Astrocyte (in vitro differentiated cells and primary cell): ENCODE results near the gene ENDOV.

Experiments used
- EZH2 ChIP-seq: IDR thresholded peaks from 2 replicates; pipeline ENCODE4 v1.6.1; 2012; ENCODE audit warnings: mild to moderate bottlenecking, low read length, inconsistent platforms; ENCODE audit not compliant: insufficient read depth
- TF ChIP-seq, protein P1 (sequence below): IDR thresholded peaks from 2 replicates; pipeline ENCODE4 v1.5.1; 2011; ENCODE audit warnings: low read depth, mild to moderate bottlenecking, inconsistent platforms, low read length, moderate library complexity; ENCODE audit not compliant: insufficient read depth

DNA sequence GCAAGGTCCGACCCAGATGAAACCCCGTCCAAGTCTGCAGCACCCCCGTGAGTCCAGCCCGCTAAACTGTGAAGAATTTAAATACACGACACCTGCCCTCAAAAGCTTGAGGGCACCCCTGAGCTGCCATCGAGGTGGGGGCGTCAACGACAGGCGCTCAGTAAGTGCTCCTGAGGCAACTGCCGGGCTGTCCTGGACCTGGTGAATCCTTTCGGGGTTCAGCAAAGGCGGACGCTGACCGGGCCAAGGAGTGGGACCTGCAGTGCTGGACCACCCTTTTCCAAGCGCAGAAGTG, 512 bp upstream of the ENDOV start:
- TF ChIP-seq, protein P1, sequence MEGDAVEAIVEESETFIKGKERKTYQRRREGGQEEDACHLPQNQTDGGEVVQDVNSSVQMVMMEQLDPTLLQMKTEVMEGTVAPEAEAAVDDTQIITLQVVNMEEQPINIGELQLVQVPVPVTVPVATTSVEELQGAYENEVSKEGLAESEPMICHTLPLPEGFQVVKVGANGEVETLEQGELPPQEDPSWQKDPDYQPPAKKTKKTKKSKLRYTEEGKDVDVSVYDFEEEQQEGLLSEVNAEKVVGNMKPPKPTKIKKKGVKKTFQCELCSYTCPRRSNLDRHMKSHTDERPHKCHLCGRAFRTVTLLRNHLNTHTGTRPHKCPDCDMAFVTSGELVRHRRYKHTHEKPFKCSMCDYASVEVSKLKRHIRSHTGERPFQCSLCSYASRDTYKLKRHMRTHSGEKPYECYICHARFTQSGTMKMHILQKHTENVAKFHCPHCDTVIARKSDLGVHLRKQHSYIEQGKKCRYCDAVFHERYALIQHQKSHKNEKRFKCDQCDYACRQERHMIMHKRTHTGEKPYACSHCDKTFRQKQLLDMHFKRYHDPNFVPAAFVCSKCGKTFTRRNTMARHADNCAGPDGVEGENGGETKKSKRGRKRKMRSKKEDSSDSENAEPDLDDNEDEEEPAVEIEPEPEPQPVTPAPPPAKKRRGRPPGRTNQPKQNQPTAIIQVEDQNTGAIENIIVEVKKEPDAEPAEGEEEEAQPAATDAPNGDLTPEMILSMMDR, result no peak
- TF ChIP-seq EZH2, result no peak
